ENCODE data around the gene FAS. TPM values are rescaled to one million over a fixed set of nuclear protein-coding genes. Genes with fewer than 3 reads are reported as not detected.
A peak's percentile ranks its signal among the peaks of the same experiment; 100 is the strongest.

The FAS gene
- total and polyA plus RNA-seq, 2 experiments from 2014 or later = 3.1 to 4.3 TPM

- no peaks in the 10 kb centered on the region for H3K9me3 Mint-ChIP-seq
- peaks cover 14% of the 10 kb centered on the region; the same call in 2 of the 3 replicates for H3K4me1 Mint-ChIP-seq
- H3K4me3 Mint-ChIP-seq = no peak overlapping the region
- Histone ChIP-seq H3K9me2 (ENCODE audit: insufficient read depth) (no peaks in the 10 kb centered on the region), H4K20me1 (replicated peaks; ENCODE audit: insufficient read depth) (no peaks in the 10 kb centered on the region), H2AFZ (peak overlapping the region; percentile 83), H3K36me3 (ENCODE audit: insufficient read depth) (no peaks in the 10 kb centered on the region), H3K27me3 (ENCODE audit: insufficient read depth) (no peaks in the 10 kb centered on the region), H3K27ac (ENCODE audit: low read depth) (no peak overlapping the region), H3K4me2 (no peak overlapping the region), H3K4me3 (no peak overlapping the region), H3F3A (replicated peaks; ENCODE audit: low read depth) (no peaks in the 10 kb centered on the region), H3K79me2 (replicated peaks; ENCODE audit: insufficient read depth) (no peaks in the 10 kb centered on the region), H3K4me1 (ENCODE audit: insufficient read depth) (peaks cover 10% of the 10 kb centered on the region)
- TF ChIP-seq JUNB (IDR thresholded peaks at IDR 0.05; ENCODE audit: unreplicated experiment) (no peak), CTCF (conservative IDR thresholded peaks at IDR 0.05; ENCODE audit: low read depth in 2 of 2) (no peak), ZNF462 (CRISPR knock-in tag; IDR thresholded peaks at IDR 0.05) (no peak), NANOG (IDR thresholded peaks at IDR 0.05; ENCODE audit: borderline replicate concordance) (no peak), POLR2AphosphoS5 (IDR thresholded peaks at IDR 0.05; ENCODE audit: low read depth) (no peak), EZH2phosphoT487 (IDR thresholded peaks at IDR 0.05; ENCODE audit: unreplicated experiment) (no peak), REST (IDR thresholded peaks at IDR 0.05; ENCODE audit: unreplicated experiment) (no peak), ETS1 (IDR thresholded peaks at IDR 0.05) (no peak), ZNF331 (CRISPR knock-in tag; IDR thresholded peaks at IDR 0.05; ENCODE audit: low read depth) (no peak), ZNF114 (CRISPR knock-in tag; IDR thresholded peaks at IDR 0.05) (no peak), STAT1 (IDR thresholded peaks at IDR 0.05; ENCODE audit: unreplicated experiment) (no peak), CREB1 (CRISPR knock-in tag; IDR thresholded peaks at IDR 0.05; ENCODE audit: low read depth) (no peak), EZH2 (IDR thresholded peaks at IDR 0.05; ENCODE audit: low read depth, unreplicated experiment) (no peak)
- no peak for ATAC-seq
- no peaks in the 10 kb centered on the region for H3K36me3 Mint-ChIP-seq (ENCODE audit: low read depth)
- no peak for DNase-seq (ENCODE audit: low spot score)
- no peak overlapping the region for H3K27ac Mint-ChIP-seq
- peaks cover 3% of the 10 kb centered on the region for H3K27me3 Mint-ChIP-seq (ENCODE audit: insufficient read depth, low read depth, poor library complexity)
Observed at GRCh38 chr10:89055159-89055558, 64.6 kb downstream of the FAS start.
